GM10248 (cell line): ENCODE measurements around the gene B3GALT5.

Source experiments
- CTCF ChIA-PET: fragments of 300-600 bp; sonication (Branson Sonifier 250); formaldehyde crosslinking; extraction: SDS; loops from one replicate; lab custom pipeline; 2021; ENCODE audit warnings: antibody characterized with exemption; lab: Yijun Ruan, JAX
- POLR2A ChIA-PET: fragments of 350-650 bp; sonication (Branson Sonifier 250); formaldehyde crosslinking; extraction: SDS; loops from one replicate; lab custom pipeline; 2020; ENCODE audit warnings: antibody characterized with exemption; lab: Yijun Ruan, JAX
- DNase-seq: peaks from one replicate; pipeline ENCODE4 v3.0.0; 2012; ENCODE audit errors: extremely low spot score
- TF ChIP-seq, protein P1 (sequence below): IDR thresholded peaks from 2 replicates; pipeline ENCODE4 v1.5.1; 2012; ENCODE audit warnings: mild to moderate bottlenecking, low read depth; ENCODE audit errors: extremely low read depth, missing control alignments, control extremely low read depth

The B3GALT5 gene

DNA sequence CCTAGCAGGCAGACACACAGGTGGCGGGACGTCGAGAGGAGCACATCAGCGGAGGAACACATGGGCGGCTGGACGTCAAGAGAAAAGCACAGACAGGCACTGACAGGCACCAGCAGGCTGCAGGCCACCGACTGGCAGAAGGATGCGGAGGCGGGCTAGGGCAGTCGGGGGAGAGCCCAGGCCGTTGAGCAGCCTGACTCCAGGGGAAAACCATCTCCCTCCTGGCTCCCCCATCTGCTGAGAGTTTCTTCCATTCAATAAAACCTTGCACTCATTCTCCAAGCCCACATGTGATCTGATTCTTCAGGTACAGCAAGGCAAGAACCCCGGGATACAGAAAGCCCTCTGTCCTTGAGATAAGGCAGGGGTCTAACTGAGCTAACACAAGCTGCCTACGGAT lies 25.5 kb downstream of the B3GALT5 start:
- CTCF ChIA-PET = no interaction called here
- TF ChIP-seq, protein P1, sequence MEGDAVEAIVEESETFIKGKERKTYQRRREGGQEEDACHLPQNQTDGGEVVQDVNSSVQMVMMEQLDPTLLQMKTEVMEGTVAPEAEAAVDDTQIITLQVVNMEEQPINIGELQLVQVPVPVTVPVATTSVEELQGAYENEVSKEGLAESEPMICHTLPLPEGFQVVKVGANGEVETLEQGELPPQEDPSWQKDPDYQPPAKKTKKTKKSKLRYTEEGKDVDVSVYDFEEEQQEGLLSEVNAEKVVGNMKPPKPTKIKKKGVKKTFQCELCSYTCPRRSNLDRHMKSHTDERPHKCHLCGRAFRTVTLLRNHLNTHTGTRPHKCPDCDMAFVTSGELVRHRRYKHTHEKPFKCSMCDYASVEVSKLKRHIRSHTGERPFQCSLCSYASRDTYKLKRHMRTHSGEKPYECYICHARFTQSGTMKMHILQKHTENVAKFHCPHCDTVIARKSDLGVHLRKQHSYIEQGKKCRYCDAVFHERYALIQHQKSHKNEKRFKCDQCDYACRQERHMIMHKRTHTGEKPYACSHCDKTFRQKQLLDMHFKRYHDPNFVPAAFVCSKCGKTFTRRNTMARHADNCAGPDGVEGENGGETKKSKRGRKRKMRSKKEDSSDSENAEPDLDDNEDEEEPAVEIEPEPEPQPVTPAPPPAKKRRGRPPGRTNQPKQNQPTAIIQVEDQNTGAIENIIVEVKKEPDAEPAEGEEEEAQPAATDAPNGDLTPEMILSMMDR = no peak
- DNase-seq = no peak
- POLR2A ChIA-PET = no interaction called here

DNA sequence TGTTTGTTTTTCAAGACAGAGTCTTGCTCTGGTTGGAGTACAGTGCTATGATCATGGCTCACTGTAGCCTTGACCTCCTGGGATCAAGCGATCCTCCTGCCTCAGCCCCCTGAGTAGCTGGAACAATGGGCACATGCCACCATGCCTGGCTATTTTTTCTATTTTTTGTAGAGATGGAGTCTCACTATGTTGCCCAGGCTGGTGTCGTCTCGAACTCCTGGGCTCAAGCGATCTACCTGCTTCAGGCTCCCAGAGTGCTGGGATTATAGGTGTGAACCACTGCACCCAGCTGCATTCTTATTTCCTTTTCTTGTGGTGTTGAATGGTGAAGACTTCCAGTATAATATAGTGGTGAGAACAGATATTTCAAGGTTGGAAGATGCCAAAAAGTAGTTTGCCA lies 28.0 kb downstream of the B3GALT5 start:
- TF ChIP-seq, protein P1 = no peak
- no peak for DNase-seq
- CTCF ChIA-PET = interaction anchor here (0.9 kb wide), 1 partner anchor 24 kb away, joined by 3 read pairs; no protein-coding TSS in a partner anchor
- POLR2A ChIA-PET = no interaction called here

DNA sequence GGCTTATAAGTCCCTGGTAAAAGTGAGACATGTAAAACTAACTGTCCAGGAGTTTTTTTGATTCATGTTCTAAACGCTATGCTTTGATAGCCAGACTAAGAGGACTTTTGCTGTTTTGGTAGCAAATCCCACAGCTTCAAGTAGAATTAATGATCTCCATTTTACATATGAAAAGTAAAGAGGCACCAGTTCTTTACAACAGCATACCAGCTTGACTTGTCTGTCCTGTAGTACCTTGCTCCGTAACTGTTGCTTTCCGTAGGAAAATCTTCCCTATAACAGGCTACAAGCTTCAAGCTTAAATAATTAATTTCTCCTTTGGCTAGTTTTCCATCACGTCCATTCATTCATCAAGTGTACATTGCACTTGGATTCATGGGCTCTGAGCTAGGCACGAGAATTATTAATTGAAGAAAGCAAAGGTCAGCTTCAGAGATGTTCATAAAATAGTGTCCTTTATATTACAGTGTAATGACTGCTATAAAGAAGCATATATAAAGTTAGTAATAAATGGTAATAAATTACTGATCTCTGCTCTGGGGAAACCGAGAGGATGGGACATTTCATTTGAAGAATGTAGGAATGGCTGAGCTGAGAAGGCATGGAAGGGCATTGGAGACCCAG lies 29.2 kb downstream of the B3GALT5 start:
- DNase-seq = no peak
- ChIA-PET POLR2A (no interaction called here), CTCF (interaction anchor here (0.9 kb wide), 1 partner anchor 25 kb away, joined by 3 read pairs; no protein-coding TSS in a partner anchor)
- TF ChIP-seq, protein P1 = no peak

DNA sequence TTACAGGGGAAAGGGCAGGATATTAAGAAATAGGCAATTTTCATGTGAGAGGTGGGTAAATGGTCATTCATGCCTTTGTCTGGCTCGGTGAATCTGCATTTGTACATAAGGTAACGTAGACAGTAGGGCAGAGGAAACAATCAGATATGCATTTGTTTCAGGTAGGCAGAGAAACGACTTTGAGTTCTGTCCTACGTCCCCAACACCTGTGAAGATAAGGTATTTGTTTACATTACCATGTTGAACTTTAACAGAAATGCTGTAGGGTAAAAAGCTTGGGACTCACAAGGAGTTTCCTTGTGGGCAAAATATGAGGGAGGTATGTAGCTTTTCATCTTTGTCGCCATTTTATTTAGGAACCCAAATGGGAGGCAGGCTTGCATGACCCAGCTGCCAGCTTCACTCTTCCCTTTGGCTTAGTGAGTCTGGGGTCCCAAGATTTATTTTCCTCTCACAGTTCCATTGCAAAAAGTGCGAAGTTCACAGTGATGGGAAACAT lies 31.4 kb downstream of the B3GALT5 start:
- CTCF ChIA-PET = no interaction called here
- POLR2A ChIA-PET = no interaction called here
- TF ChIP-seq, protein P1 = no peak
- no peak for DNase-seq

DNA sequence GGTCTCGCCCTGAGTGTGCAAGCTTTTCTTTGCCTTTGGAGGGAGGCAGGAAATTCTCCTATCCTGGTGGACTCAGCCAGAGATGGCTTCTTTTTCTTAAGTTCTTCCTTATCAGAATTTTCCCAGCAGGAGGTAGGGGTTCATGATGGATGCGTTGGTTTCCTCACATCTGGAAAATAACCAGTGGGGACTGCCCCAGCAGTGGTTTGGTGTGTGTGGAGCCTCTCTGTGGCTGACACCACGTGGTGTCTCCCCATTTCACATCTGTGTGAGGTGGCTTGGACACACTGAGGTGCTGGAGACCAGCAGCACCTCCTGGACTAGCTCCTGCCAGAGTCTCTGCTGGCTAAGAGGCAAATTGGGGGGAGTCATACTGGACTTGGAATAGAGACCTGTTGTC lies 32.6 kb downstream of the B3GALT5 start:
- POLR2A ChIA-PET = no interaction called here
- TF ChIP-seq, protein P1 = no peak
- DNase-seq = no peak
- CTCF ChIA-PET = no interaction called here

DNA sequence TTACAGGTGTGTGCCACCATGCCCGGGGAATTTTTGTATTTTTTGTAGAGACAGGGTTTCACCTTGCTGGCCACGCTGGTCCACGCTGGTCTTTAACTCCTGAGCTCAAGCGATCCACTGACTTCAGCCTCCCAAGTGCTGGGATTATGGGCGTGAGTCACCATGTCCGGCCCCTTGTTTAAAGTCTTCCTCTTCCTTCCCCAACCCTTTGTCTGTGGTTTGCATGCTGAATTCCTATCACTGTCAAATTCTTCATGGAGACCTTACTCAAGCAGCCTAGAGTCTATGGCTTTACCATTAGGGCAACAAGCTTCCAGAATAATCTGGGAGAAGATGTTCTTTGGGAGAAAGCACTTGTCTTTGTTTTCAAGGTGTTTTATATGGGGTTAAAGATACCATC lies 34.7 kb downstream of the B3GALT5 start:
- no peak for DNase-seq
- POLR2A ChIA-PET = no interaction called here
- CTCF ChIA-PET = no interaction called here
- TF ChIP-seq, protein P1 = no peak
